Upper lobe of right lung (tissue), 1 donor: Measurements from ENCODE around the gene NAA16. TPM values are rescaled to one million over a fixed set of nuclear protein-coding genes. Genes with fewer than 3 reads are reported as not detected.

Experiments
- ATAC-seq: fragments of 200-7000 bp; cut with Tn5 transposase; one replicate; pipeline ENCODE4 v1.9.1; 2020; ENCODE audit warnings: mild to moderate bottlenecking, moderate library complexity
- DNase-seq: peaks from one replicate; pipeline ENCODE4 v3.0.0-alpha.2; 2020
- H3K27ac ChIP-seq: fragments of 200-600 bp; one replicate; pipeline ENCODE4 v1.8.0; 2022
- H3K27me3 ChIP-seq: fragments of 200-600 bp; one replicate; pipeline ENCODE4 v1.8.0; 2022; ENCODE audit warnings: mild to moderate bottlenecking
- H3K36me3 ChIP-seq: fragments of 200-600 bp; one replicate; pipeline ENCODE4 v1.8.0; 2022
- H3K4me1 ChIP-seq: fragments of 200-600 bp; one replicate; pipeline ENCODE4 v1.8.0; 2022
- H3K4me3 ChIP-seq: fragments of 200-600 bp; one replicate; pipeline ENCODE4 v1.8.0; 2022; ENCODE audit warnings: mild to moderate bottlenecking
- H3K9me3 ChIP-seq: fragments of 200-600 bp; one replicate; pipeline ENCODE4 v1.8.0; 2022
- intact Hi-C: fragments of 100-400 bp; cut with DNase I; formaldehyde crosslinking; loops from one replicate; pipeline ENCODE4 v1.11.0; 2022
- total RNA-seq: library from RNA; stranded (reverse); fragmentation: NEBNext Ultra II Directional; extraction: Animal tissue kit (Norgen Biotek cat#: 25700); gene quantifications from one replicate; pipeline ENCODE4 v1.2.1, GENCODE V29; 2021
- TF ChIP-seq, protein P1 (sequence below): fragments of 200-600 bp; IDR thresholded peaks from one replicate; pipeline ENCODE4 v1.8.0; 2022; ENCODE audit warnings: antibody characterized with exemption
- donor health status: DM: no; HTN: yes; CAD: no; lungs with severe emphysema.

The NAA16 gene
- total RNA-seq, 1 donor from 2014 or later = 20.9 TPM

- intact Hi-C loops = no loop called here
- H3K9me3 ChIP-seq = no peaks in the 10 kb centered on the region
These were observed 21.8 kb downstream of the NAA16 start for GRCh38 chr13:41332829-41333228.

GRCh38 chr13:41334810-41335209 is 23.7 kb downstream of the NAA16 start:
- peaks cover 16% of the 10 kb centered on the region for H3K36me3 ChIP-seq
- H3K9me3 ChIP-seq = no peaks in the 10 kb centered on the region
- no peak overlapping the region for H3K4me3 ChIP-seq
- TF ChIP-seq, protein P1, sequence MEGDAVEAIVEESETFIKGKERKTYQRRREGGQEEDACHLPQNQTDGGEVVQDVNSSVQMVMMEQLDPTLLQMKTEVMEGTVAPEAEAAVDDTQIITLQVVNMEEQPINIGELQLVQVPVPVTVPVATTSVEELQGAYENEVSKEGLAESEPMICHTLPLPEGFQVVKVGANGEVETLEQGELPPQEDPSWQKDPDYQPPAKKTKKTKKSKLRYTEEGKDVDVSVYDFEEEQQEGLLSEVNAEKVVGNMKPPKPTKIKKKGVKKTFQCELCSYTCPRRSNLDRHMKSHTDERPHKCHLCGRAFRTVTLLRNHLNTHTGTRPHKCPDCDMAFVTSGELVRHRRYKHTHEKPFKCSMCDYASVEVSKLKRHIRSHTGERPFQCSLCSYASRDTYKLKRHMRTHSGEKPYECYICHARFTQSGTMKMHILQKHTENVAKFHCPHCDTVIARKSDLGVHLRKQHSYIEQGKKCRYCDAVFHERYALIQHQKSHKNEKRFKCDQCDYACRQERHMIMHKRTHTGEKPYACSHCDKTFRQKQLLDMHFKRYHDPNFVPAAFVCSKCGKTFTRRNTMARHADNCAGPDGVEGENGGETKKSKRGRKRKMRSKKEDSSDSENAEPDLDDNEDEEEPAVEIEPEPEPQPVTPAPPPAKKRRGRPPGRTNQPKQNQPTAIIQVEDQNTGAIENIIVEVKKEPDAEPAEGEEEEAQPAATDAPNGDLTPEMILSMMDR = no peak
- no peaks in the 10 kb centered on the region for H3K4me1 ChIP-seq
- H3K27ac ChIP-seq = no peak overlapping the region
- intact Hi-C loops = no loop called here
- ATAC-seq (no peak), DNase-seq (no peak)
- no peaks in the 10 kb centered on the region for H3K27me3 ChIP-seq

More at GRCh38 chr13:41332829-41333228, 21.8 kb downstream of the NAA16 start:
- TF ChIP-seq, protein P1 = no peak
- no peaks in the 10 kb centered on the region for H3K27me3 ChIP-seq
- no peak for DNase-seq
- no peak for ATAC-seq
- H3K27ac ChIP-seq = no peak overlapping the region
- no peak overlapping the region for H3K4me3 ChIP-seq
- no peaks in the 10 kb centered on the region for H3K4me1 ChIP-seq
- peaks cover 26% of the 10 kb centered on the region for H3K36me3 ChIP-seq

DNA sequence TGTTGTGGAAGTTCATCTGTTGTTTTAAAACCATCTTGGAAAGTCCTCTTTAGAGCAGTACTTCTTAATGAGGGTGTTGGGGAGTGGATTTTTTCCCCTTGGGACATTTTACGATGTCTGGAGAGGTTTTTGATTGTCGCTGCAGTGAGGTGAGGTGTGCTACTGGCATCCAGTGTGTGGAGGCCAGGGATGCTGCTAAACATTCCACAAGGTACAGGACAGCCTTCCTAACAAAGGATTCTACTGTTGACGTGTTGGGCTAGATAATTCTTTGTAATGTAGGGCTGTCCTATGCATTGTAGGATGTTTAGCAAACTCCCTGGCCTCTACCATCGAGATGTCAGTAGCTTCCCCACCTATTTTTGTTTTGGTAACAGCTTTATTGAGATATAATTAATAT is 33.3 kb downstream of the NAA16 start:
- H3K27me3 ChIP-seq = no peaks in the 10 kb centered on the region
- ATAC-seq (no peak), DNase-seq (no peak)
- intact Hi-C loops = no loop called here
- H3K4me3 ChIP-seq = no peak overlapping the region
- TF ChIP-seq, protein P1 = no peak
- no peak overlapping the region for H3K27ac ChIP-seq
- peaks cover 33% of the 10 kb centered on the region for H3K36me3 ChIP-seq
- H3K9me3 ChIP-seq = no peaks in the 10 kb centered on the region
- no peaks in the 10 kb centered on the region for H3K4me1 ChIP-seq

- Histone ChIP-seq H3K27ac (no peak overlapping the region), H3K9me3 (no peaks in the 10 kb centered on the region), H3K36me3 (peaks cover 33% of the 10 kb centered on the region), H3K27me3 (no peaks in the 10 kb centered on the region), H3K4me3 (no peak overlapping the region), H3K4me1 (no peaks in the 10 kb centered on the region)
- DNase-seq = no peak
- TF ChIP-seq, protein P1 = no peak
- ATAC-seq = no peak
- intact Hi-C loops = no loop called here
These were observed 34.3 kb downstream of the NAA16 start for GRCh38 chr13:41345165-41345913.

DNA sequence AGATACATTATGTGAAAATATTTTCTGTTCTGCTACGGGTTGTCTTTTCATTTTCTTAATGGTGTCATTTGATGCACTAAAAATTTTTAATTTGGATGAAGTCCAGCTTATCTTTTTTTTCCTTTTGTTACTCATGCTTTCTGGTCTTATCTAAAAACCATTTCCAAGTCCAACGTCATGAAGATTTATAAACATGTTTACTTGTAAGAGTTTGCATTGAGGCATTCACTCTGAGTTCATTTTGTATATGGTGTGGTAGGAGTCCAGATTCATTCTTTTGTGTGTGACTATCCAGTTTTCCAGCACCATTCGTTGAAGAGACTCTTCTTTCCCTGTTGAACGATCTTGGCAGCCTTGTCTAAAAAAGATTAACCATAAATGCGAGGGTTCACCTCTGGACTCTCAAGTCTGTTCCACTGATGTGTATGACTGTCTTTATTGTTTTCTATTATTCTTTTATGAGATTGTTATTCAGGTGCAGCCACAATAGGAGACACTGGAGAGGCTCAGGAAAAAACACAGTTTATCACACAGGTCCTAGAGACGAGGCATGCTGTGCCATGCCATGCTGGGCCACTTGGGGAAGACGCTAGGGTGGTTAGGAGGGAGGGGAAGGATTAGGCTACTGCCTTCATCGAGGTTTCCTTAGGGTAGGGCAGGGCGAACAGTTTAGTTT is 35.0 kb downstream of the NAA16 start:
- intact Hi-C loops = no loop called here
- Histone ChIP-seq H3K27me3 (no peaks in the 10 kb centered on the region), H3K4me3 (no peak overlapping the region), H3K36me3 (peaks cover 33% of the 10 kb centered on the region), H3K9me3 (no peaks in the 10 kb centered on the region), H3K27ac (no peak overlapping the region), H3K4me1 (no peaks in the 10 kb centered on the region)
- ATAC-seq = no peak
- TF ChIP-seq, protein P1 = no peak
- DNase-seq = no peak
